C4-2B (cell line): ENCODE measurements around the gene TMEM256.

Experiments used
- H3K27ac ChIP-seq: fragments of 450-650 bp; 2 replicates; pipeline ENCODE4 v1.5.1; 2017
- CTCF ChIP-seq: fragments of 450-650 bp; conservative IDR thresholded peaks from 2 replicates; pipeline ENCODE4 v1.5.1; 2017; ENCODE audit warnings: mild to moderate bottlenecking
- ZFX ChIP-seq: fragments of 450-650 bp; IDR thresholded peaks from 2 replicates; pipeline ENCODE4 v1.6.1; 2017

TMEM256 gene

DNA sequence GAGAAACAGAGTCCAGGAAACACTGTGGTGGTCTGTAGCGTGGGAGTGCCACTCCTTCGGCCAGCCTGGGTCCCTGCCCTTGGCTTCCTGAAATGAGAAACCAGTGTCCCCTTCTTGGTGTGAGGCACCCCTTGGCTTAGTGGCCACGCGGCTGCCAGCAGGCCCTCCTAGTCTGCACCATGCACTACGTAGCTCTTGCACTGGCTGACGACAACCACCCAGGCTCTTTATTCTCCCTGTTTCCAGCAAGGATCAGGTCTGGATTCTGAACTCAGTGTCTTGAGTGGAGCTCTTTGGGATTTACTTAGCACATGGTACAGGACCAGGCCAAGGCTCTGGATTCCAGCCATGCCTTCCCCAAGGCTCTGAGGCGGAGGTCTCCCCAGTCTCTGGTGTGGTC lies 23.7 kb upstream of the TMEM256 start:
- no peak overlapping the region for H3K27ac ChIP-seq
- TF ChIP-seq CTCF (no peak), ZFX (no peak)

DNA sequence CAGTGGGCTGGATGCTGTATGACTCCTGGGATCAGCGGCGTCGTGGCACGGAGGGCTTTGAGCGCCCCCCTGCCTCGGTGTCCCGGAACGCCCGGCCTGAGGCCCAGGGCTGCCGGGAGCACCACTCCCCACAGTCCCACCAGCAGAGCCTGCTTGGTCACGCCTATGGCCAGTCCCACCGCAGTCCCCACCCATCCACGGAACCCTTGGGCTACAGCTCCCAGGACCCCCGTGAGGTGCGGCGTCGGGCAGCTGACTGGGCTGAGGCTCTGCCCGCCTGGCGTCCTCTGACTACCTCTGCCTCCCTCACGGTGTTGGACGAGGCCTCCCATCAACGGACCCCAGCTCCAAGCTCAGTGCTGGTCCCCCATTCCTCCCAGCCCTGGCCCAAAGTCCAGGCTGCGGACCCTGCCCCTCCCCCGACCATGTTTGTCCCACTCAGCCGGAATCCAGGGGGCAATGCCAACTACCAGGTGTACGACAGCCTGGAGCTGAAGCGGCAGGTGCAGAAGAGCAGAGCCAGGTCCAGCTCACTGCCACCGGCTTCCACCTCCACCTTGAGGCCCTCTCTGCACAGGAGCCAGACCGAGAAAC lies 23.1 kb upstream of the TMEM256 start:
- no peak overlapping the region for H3K27ac ChIP-seq
- TF ChIP-seq ZFX (no peak), CTCF (no peak)

DNA sequence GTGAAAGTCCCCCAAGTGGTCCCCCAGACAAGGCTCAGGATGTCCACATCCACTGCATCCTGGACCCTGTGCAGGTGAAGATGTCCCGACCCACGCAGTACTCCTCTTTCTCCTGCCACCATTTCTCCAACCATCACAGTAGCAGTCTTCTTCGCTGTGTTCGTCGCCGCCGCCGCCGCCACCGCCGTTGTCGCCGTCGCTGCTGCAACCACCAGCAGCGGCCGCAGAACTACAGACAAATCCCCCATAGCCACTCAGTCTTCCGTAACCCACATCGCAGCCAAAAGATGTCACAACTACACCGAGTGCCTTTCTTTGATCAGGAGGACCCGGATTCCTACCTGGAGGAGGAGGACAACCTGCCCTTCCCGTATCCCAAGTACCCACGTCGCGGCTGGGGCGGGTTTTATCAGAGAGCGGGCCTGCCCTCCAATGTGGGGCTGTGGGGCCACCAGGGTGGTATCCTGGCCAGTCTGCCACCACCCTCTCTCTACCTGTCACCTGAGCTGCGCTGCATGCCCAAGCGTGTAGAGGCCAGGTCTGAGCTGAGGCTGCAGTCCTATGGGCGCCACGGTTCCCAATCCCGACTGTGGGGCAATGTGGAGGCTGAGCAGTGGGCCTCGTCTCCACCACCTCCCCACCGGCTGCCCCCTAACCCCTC lies 22.4 kb upstream of the TMEM256 start:
- TF ChIP-seq ZFX, result no peak
- no peak overlapping the region for H3K27ac ChIP-seq

- no peak overlapping the region for H3K27ac ChIP-seq
Measured at GRCh38 chr17:7425756-7426155, 21.9 kb upstream of the TMEM256 start.

GRCh38 chr17:7425316-7425715 lies 21.4 kb upstream of the TMEM256 start, which contains the start of gene SPEM2:
Gene SPEM2 (plus strand): TSS chr17:7425616. CDS start chr17:7425689, 73 bp downstream.
- H3K27ac ChIP-seq, result no peak within 1 kb of the TSS

More at GRCh38 chr17:7425756-7426155, 21.9 kb upstream of the TMEM256 start:
- TF ChIP-seq ZFX, result no peak
- no peak for TF ChIP-seq CTCF

GRCh38 chr17:7423679-7424078 lies 19.8 kb upstream of the TMEM256 start:
- no peak overlapping the region for H3K27ac ChIP-seq
- no peak for TF ChIP-seq ZFX

More at GRCh38 chr17:7425316-7425715, 21.4 kb upstream of the TMEM256 start, which contains the start of gene SPEM2:
- no peak for TF ChIP-seq CTCF
- no peak for TF ChIP-seq ZFX

GRCh38 chr17:7421186-7421585 lies 17.3 kb upstream of the TMEM256 start:
- no peak for TF ChIP-seq ZFX

GRCh38 chr17:7419819-7420610 lies 16.1 kb upstream of the TMEM256 start, which contains the start of gene SPEM1:
Gene SPEM1 (plus strand): TSS chr17:7420324. CDS start chr17:7420385, 61 bp downstream.
- TF ChIP-seq CTCF (no peak), ZFX (no peak)
- no peak within 1 kb of the TSS for H3K27ac ChIP-seq

More at GRCh38 chr17:7421186-7421585, 17.3 kb upstream of the TMEM256 start:
- H3K27ac ChIP-seq, result no peak overlapping the region
